T-helper 1 cell (primary cell): ENCODE measurements around the gene MYH7.

ENCODE experiments used
- DNase-seq, 5 donors: peaks; one replicate each; pipeline ENCODE4 v3.0.0-alpha.2; 2012 to 2020

Gene MYH7

DNA sequence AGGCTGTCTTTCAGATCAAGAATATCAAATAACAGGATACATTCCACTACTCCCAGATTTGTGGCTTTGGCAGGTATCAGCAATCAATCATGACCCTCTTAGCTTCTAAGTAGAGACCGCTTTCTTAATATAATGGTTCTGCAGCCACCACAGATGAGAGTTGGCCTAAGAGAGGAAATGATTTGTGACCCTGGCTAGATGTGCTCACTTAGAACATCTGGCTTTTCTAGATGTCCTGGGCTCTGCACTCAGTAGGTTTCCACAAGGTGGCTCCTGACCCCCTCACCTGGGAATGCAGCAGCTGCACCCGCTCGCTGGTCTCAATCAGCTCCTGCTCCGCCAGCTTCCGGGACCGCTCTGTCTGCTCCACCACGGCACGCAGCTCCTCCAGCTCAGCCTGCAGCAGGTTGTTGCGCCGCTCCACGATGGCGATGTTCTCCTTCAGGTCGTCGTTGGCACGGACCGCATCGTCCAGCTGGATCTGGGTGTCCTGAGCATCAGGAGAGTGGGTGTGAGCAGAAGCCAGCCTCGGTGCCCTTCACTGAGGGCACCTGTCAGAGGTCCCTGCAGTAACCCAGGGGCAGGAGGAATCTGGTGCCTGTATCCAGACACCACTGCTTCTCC, 49.7 kb downstream of the MYH7 start:
- no peak for DNase-seq

DNA sequence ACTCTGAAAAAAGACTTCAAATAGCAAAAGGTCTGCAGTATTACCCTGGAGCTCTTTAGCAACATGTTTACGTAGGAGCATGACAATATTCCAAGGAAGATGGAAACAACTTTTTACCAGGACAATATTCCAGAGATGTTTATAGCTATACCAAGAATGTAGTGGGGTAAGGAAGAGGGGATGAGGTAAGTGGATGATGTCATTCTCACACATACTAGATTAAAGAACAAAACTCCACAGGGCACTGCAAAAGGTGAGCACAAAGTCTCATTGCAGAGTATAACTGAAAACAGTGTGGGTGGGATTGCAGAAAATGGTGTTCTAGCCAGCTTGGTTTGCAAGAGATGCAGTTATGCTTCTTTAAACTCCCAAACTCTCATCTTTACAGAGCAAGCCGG, 50.2 kb downstream of the MYH7 start:
- no peak for DNase-seq

DNA sequence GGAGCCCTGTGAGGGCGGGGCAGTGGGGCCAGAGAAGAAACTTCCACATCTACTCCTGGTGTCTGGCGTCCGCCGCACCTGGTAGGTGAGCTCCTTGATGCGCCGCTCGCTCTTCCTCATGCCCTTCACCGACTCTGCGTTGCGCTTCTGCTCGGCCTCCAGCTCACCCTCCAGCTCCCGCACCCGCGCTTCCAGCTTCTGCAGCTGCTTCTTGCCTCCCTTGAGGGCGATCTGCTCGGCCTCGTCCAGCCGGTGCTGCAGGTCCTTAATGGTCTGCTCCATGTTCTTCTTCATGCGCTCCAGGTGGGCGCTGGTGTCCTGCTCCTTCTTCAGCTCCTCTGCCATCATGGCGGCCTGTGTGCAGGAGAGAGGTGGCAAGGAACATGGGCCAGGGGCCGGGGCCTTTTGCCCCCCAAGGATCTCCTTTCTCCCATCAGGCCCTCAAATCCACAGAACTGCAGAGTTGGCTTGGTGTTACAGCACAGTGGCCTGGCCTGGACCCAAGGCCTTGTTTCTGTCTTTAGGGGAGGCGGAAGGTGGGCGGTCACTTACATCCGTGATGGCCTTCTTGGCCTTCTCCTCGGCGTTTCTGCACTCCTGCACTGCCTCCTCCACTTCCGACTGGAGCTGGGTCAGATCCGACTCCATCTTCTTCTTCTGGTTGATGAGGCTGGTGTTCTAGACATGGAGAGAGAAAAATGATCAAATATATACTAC, 50.9 kb downstream of the MYH7 start:
- no peak for DNase-seq

DNA sequence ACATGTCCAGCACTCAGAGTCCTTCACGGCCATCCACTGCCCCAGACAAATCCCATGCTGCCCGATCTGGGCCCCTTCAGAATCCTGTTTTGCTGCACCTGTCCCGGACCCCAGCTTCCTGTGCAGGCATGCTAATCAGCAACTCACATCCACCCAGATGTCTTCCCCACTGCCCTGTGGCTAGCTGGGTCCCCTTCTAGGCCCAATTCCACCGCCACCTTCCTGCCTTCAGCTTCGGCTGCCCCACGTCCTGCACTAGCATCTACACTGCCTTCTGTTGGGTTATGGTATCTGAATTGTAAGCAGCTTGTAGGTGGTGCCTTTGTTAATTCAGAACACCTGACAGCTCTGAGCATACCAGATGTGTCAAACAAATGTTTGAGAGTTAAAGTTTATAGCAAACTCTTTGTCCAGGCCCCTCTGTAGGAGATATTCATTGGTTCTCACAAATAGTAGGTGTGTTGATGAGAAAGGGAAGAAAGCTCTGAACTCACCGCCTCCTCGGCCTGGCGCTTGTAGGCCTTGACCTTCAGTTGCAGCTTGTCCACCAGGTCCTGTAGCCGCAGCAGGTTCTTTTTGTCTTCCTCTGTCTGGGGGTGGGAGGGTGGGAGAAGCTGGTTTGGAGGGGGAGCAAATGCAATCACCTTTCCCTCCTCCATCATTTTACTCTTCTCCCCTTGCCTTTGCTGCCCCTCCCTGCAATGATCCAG, 52.6 kb downstream of the MYH7 start:
- DNase-seq, result no peak

DNA sequence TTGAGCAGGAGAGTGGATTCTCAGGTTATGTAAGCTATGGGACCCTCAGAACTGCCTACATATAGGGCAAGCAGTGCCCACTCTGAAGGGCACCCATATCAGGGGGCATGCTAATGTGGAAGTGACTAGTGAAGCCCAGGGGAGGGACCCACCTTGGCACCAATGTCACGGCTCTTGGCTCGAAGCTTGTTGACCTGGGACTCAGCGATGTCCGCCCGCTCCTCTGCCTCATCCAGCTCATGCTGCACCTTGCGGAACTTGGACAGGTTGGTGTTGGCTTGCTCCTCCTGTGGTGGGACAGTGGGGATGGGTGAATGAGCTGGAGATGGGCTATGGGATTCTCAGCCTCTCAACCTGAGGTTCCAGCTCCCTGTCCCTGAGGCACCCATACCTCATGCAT, 53.2 kb downstream of the MYH7 start:
- DNase-seq, result no peak

DNA sequence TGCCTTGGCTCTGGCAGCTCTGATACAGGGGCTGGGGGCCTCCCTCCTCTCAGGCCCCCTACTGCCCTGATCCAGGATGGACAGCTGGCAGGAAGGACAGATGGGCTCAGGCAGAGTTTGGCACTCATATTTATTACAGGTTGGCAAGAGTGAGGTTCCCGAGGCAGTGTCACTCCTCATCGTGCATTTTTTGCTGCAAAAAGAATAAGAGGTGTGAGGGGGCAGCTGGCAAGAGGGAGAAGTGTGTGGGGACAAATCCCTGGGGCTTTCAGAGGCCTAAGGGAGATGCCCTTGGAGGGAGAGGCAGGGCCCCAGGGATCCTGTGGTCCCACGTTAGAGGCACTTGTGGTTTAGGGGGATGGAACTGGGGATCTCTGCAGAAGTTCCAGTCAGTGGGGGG, 53.6 kb downstream of the MYH7 start:
- DNase-seq, result no peak

DNA sequence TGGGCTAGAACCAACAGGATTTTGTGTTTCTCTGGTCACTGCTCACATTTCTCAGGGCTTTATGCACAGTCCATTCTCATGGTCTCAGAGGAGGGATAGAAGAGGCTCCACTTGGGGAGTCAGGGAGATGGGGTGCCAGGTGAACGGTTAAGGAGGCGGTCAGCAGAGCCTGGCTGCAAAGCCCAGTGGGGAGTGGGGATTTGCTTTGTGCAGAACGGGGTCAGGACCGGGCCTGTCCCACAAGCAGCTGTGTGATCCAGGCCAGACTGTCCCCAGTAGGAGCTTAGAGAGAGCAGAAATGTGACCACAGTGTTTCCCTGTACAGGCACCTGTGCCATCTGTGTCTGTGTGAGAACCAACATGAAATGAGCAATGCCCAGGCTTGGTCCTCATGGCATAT, 54.5 kb downstream of the MYH7 start:
- DNase-seq, result no peak

DNA sequence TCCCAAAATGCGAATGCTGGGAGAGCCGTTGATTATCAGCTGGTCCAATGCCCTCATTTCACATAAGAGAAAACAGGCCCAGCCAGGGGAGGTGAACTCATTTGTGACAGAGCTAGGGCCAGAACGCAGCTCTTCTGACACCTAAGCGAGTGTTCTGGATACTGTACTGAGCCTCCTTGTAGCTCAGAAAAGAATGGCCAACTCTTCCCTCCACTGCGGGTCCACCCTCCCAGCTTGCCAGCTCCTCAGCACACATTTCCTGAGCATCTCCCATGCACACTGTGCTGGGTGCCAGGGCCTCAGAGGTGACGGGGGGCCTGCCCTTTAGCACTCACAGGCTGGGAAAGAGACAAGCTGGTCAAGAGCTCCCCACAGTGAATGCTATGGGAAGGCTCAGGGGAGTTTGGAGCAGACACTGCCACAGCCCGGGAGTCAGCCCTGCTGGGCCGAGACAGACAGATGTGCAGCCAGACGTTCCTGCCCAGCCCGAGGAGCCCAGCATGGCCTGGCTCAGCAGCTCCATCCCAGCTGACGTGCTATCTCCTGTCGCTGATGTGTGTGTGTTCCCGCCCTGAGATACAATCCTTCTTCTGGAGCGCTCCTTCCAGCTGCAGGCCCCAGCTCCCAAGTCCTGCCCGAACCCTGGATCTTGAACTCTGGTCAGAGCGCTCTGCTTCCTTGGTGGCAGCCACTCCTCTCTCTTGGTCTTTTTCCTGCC, 55.1 kb downstream of the MYH7 start:
- DNase-seq, result no peak

DNA sequence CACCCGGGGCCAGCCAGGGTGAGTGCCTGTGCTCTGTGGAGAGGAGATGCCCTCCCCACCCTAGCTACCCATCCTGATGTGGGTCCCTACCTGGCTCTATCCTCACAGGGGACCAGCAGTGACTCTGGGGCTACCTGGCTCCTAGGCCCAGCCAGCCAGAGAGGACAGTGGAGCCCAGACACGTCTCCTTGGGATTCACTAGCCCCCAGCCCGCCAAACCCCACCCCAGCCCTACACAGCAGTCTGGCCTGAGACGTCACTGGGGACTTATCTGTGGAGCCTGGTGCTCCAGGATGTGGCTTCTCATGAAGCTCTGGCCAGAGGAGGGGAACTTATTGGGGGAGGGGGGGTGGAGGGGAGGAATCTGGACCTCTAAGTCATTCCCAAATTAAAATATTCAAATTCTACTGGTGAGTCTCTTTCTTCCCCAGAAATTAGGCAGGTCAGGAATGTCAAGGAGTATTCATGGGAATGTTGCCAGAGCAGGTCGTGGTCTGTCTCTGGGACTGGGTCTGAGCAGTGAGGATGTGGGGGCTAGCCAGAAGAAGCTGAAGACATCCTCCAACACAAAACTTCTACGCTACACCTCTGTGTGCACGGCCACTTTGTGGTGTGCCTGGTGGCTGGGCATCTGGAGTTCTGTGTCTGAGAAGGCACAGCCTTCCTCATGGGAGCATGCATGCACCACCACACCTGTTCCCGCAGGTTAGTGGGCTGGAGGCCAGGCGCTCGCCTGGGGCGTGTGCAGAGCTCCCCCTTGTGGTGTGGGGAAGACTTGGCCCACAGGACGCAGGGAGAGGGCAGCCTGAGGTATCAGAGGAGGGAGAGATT, 55.9 kb downstream of the MYH7 start:
- peak; percentile 38 to 66 (median 51) for DNase-seq

DNA sequence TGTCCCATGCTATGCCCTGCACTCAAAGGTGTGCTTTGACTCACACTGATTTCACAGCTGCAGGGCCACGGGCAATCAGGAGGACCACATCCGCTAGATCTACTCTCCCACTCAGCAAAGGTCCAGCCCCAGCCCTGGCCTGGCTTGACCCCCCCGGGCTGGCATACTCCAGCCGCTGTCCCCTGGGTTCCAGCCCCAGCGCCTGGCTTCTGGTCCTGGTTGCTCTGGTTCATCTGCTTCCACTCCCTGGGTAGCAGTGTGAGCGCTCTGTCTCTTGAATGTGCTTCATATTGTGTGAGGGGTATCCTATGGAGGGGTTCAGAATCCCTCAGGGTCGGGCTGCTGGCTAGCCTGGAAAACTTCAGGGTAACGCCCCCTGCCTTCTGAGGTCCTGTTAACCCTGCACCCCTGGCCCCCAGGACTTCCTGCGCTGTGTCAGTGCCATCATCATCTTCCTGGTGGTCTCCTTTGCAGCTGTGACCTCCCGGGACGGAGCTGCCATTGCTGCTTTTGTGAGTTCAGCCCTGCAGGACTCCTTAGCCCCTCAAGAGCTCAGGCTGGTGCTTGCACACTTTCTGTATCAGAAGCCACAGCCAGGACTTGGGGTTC, 56.7 kb downstream of the MYH7 start:
- no peak for DNase-seq

DNA sequence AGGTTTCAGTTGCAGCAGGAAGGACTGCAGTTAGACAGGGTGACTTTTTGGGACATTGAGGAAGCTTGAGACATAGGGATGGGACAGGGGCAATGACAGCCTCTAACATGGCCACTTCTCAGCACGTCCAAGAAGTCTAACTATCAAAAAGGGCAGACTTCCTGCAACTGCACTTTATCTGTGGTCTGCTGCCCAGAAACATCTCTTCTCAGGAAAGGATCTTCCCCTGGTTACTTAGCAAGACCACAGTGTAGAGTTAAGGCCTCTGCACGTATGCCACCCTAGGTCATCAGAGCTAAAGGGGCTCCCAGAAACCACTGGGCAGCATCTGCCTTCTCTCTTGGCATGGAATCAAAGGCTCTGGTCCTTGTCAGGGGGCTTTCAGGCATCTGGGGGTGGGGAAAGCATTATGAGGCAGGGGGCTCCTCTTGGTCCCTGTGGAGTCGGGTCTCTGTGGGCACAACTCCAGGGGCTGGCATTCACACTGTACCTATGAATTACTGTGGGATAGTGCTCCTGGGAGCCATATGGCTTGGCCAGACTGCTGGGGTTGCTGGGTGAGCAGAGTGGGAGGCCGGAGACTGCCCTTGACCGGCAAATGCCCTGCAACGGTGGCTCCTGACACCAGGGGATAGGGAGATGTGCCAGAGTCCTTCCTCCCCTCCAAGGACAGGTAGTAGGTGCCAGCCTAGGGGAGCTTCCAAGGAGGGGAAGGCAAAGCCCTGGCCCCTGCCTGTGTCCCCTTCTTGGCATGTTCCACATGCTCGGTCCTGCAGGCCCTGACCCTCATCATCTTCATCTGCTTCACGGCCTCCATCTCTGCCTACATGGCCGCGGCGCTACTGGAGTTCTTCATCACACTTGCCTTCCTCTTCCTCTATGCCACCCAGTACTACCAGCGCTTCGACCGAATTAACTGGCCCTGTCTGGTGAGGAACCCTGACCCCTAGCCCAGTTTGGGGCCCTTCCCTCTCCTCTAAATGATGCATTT, 57.6 kb downstream of the MYH7 start:
- no peak for DNase-seq

DNA sequence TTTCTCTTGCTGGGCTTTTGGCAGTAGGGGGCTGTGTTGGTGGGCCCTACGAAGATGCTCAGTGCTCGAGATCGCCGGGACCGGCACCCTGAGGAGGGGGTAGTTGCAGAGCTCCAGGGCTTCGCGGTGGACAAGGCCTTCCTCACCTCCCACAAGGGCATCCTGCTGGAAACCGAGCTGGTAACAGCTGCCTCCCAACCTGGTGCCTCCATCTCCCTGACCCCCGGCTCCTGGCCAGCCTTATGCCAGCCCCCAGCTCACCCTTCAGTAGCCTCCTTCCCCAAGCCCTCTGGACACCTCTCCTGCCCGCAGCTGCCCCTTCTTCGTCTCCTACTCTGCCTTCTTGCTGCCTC, 58.3 kb downstream of the MYH7 start:
- DNase-seq, result no peak

DNA sequence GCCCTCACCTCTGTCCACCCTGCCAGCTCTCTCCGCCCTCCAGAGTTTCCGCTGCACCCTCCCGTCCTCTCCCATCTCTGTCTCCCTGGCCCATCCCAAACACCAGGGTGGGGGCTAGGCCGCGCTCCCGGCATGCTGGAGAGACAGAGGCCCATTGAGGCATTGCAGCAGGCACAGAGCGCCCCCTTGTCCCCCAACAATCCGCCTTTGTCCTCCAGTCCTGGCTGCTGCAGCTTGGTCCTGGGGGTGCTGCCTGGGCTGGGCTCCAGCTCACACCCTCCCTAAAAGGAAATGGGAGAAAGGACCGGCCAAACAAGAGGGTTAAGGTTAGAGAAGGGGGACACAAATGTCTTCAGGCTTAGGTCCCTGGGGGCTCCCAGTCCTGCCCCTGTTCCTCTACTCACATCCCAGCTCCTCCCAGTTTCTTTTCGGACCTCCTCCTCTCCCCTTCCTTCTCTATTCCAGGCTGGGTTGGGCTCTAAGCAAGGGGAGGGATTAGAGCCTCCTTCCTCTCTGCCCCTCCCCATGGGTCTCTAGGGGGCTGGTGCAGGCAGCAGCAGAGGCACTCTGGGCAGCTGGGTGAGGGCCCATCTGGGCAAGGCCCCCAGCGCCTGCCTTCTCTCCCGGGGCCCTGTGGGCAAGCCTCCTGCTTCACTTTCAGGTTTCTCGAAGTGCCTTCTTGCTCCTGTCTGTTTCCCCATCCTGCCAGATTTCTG, 58.8 kb downstream of the MYH7 start, which contains the start of gene CMTM5:
Gene CMTM5 (plus strand): TSS at position 565 of the 716 bp plus-strand sequence. CDS start 206 bp downstream, outside the sequence.
- DNase-seq, result no peak

DNA sequence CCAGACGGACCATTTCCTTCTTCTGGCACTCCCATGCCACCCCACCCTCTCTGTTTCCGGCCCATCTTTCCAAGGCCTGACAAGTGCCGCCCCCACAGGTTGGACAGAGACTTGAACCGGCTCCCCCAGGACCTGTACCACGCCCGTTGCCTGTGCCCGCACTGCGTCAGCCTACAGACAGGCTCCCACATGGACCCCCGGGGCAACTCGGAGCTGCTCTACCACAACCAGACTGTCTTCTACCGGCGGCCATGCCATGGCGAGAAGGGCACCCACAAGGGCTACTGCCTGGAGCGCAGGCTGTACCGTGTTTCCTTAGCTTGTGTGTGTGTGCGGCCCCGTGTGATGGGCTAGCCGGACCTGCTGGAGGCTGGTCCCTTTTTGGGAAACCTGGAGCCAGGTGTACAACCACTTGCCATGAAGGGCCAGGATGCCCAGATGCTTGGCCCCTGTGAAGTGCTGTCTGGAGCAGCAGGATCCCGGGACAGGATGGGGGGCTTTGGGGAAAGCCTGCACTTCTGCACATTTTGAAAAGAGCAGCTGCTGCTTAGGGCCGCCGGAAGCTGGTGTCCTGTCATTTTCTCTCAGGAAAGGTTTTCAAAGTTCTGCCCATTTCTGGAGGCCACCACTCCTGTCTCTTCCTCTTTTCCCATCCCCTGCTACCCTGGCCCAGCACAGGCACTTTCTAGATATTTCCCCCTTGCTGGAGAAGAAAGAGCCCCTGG, 59.8 kb downstream of the MYH7 start:
- no peak for DNase-seq

DNA sequence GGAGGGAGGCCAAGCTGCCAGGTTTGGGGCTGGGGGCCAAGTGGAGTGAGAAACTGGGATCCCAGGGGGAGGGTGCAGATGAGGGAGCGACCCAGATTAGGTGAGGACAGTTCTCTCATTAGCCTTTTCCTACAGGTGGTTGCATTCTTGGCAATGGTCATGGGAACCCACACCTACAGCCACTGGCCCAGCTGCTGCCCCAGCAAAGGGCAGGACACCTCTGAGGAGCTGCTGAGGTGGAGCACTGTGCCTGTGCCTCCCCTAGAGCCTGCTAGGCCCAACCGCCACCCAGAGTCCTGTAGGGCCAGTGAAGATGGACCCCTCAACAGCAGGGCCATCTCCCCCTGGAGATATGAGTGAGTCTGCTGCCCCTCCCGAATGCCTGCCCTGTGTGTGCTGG, 62.4 kb downstream of the MYH7 start:
- no peak for DNase-seq

DNA sequence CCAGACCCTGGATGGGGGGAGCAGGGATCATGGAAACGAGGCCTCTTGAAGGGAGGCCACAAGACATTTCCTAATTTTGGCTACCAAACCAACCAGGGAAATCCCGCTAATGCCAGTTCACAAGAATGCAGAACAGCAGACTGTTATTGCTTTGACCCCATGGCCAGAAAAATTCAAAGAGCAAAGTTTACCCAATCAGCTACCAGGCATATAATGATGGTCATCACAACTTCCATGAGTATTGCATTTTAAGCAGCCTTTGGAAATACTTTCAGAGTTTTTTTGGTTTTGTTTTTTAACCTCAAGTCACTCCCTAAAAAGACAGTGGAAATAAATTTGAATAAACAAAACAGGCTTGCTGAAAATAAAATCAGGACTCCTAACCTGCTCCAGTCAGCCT, 63.0 kb downstream of the MYH7 start, which contains the start of gene IL25:
Gene IL25 (plus strand): TSS at position 301 of the 400 bp plus-strand sequence.
- DNase-seq, result no peak

DNA sequence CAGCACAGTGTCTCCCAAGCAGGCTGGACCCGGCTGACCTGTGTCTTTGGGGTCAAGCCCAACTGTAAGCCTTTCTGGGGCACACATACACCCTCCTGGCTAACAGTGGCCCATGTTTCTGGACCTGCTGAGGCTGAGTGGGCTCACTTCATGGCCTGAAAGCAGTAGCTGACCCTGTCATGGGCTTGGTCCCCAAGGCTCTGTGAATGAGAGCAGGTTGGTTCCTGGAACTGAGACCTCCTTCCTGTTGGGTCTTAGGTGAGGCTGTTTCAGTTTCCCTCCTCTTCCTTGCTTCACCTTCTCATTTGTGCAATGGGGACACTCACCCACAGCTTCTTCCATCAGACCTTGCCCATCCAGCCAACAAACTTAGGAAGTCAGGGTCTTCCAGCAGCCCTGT, 63.6 kb downstream of the MYH7 start:
- no peak for DNase-seq

DNA sequence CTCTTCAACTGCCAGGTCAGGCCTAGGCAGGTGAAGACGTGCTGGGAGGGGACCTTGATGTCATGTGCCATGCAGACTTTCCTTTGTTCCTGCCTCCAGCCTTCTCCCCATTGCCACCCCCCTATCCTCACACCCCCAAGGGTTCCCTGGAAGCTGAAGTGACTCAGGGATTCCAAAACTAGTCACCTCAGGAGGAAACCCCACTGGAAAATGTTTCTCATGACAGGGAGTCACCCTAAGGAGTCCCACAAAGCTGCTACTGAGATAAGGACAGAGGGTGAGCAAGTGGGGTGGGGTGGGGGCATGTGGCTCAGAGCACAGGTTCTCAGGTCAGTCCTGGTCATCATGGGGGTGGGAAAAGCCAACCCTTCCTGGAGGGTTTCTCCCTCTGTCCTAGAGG, 65.2 kb downstream of the MYH7 start:
- no peak for DNase-seq

DNA sequence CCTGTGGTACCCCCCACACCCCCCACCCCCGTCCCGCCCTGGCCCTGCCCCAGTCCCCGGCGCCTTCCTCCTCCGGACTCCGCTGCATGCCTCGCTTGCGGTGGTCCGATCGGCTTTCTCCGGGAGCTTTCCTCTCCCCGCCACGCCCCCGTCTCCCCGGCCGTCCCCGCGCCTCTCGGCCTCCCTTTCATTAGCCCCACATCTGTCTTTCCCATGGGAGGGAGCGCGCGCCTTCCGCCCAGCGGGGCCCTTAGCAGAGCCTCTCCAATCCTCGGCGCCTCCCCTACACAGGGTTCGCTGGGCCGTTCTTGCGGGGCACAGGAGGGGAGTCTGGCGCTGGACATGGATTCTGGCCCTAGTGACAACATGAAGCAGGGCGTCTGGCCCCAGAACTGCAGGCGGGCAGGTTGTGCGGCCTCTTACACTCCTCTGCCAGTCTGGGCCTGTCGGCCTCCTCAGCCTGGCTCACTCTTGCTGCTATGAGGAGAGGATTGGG, 69.0 kb downstream of the MYH7 start:
- no peak for DNase-seq
